NCI-H128 (cell line): ENCODE data around the gene LTBP2.

Experiments used
- DNase-seq: peaks from one replicate; lab custom pipeline; 2025; ENCODE audit not compliant: unreplicated experiment; lab: John Stamatoyannopoulos, UW

Gene LTBP2

DNA sequence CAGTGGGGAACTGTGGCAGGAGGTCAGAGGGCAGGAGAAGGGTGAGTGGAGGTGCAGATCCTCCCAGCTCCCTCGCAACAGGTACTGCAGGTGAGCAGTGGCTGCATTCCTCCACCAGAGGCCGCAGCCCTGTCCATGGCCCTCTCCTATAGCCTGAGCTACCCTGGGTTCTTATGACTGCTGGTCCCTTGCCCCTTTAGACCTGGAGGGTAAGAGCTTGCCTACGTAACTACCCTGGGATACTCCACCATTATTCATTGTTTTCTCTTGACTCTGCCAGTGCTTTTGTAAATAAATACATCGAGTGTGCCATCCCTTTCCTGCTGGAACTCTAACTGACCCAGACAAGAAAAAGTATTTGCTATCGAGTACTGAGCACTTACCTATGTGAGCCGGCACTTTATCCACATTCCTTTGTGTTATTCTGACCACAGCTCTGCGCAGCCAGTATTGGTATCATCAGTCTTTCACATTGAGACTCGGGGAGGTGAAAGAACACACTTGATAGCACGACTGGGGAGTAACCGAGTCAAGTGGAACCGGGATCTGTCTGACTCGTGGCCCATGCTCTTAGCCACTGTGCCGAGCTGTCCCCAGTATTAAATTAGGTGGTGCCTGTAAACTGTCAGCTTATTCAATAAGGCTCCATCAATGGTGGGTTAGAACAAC lies 38.5 kb downstream of the LTBP2 start:
- no peak for DNase-seq

DNA sequence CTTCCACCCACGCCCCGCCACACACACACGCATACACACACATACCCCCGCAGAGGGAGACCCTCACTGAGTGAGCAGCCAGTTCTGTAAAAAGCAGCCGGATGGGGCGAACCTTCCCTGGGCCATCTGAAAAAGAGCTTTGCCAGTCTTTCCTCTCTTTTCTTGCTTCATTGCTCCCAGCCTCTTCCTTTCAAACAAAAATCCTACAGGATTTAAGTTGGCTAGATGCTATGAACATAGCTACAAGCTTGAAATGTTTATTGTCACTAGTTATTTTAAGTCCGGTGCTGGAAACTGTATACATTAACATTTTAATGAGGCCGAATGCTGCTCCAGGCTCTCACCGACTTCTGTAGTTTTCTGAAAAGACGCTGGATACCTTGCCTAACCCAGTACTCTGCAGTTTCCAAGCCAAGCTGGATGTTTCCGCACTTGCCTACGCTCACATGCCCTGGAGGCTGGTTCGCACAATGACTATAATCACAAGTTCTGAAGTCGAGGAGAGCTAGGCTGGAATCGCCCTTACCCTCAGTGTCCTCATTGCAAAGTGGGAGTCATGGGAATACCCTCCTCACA lies 39.2 kb downstream of the LTBP2 start:
- no peak for DNase-seq

DNA sequence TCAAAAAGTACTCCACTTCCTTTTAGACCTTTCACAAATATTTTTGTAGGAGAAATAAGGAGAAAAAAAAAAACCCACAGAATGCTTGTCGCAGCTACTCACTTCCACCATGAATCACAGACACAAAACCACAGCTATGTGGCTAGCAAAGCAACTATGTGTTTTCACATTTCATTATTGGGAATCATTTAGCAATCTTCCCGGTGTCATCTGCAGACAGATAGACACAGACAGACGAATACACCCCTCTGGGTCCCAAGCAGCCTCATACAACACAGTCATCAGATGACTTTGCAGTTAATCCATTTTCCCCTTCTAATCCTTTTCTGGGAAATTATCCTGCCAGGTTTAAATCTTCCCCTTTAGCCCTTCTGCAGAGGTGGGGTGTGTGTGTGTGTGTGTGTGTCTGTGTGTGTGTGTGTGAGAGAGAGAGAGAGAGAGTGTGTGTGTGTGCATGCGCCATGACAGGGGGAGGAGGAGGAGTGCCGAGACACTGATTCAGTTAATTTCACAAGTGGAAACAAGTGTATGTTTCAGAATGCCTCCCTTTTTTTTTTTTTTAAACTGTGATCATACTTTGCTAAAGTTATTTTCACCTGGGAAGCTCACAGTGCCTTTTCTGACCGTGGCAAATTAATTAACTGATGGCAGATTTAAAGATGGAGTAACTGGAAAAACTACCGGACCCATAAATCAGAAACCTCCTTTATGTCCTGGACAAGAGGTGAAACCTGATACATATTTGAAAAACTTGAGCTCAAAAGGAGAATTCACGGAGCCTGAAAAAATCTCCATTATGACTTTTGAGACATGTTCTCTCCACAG lies 39.9 kb downstream of the LTBP2 start:
- no peak for DNase-seq

DNA sequence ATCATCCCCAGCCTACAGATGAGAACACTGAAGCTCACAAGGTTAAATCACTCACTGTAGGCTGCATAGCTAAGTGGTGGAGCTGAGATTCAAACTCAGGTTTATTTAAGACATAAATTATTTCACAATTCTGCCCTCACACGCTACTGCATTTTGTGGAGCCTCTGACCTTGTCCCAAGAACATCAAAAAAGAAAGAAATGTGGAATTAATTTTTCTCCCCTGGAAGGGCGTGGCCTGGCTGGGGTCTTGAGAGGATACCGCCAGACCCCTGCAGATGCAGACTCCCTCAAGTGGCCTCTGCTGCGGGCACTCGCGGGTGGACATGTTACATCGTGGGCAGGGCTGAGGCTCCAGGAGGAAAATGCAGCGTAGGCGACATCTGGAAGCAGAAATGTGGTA lies 40.6 kb downstream of the LTBP2 start:
- DNase-seq: no peak

DNA sequence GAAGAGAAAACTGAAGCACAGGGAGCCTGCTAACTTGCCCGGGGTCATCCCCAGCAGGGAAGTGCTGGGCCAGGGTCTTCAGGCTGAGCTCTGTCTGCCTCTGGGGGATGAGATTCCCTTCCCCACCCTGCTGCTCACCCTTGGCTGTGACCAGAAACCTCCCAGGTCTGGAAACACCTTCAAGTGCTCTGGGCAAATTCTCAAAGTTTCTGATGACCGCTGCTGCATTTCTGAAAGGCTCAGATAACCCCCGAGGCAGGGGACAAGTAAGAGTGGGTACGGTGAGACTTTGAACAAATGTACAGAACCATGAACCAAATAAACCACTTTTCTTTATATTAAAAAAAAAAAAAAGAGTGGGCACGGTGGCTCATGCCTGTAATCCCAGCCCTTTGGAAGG lies 41.3 kb downstream of the LTBP2 start:
- no peak for DNase-seq

GRCh38 chr14:74569806-74570591 lies 42.0 kb downstream of the LTBP2 start:
- DNase-seq: no peak

DNA sequence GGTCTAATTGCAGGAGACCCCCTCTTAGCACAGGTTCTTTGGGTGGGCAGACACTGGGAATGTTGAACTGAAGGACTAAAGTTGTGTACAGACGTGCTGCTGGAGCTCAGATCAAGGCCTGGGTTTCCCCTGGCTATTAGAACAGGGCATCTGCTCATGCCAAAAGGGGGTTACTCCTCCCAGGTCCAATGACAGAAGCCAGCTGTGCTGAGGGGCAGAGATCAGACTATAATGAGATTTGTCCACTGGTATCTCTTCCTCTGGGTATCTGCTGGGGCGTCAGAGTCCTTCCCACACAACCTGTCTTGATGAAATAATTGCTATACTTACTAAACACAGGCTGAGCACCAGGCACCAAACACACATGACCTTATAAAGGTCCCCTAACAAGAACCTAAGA lies 42.6 kb downstream of the LTBP2 start:
- DNase-seq: no peak

- DNase-seq: no peak
These were observed 43.1 kb downstream of the LTBP2 start for GRCh38 chr14:74568911-74569310.

DNA sequence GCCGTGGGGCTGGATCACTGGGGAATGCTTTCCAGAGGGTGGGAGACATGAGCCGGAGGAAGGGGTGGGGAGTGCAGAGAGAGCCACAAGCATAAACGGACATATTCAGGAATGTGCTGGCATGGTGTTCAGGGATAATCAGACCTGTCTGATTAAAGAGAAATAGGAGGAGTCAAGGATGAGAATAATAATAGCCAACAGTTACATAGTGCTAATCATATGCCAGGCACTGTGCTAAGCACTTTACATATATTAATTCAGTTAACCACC lies 43.7 kb downstream of the LTBP2 start:
- DNase-seq: no peak

DNA sequence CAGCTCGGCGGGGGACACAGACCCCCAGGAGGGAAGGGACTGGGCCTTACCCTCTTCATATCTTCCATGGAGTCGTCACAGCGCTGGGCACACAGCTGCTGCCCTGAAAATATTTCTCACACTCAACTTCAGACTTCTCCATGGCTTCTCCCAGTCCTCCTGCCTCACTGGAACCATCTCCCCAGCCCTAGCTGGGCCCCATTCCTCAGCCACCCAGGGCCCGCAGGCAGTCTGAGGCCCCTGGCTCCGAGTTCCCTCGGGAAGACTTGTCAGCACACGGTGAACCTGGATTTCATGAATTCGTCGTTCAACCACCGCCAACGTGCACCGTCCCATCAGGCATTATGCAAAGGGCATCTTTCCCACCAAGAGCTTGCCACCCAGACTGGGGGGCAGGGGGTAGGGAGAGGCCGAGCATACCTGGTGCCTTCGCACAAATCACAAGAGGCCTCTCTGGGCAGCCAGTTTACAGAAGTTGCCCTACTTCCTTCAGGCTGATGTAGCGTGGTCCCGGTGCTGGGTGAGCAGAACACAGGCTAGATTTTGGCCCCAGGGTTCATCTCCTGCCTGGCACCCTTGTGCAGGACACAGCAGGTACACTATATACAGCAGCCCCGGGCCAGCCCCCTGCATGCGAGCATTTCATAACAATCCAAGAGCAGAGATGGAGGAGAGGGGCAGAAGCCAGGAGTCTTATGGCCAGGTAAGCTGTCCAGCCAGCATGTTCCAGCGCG lies 44.2 kb downstream of the LTBP2 start:
- DNase-seq: no peak

- DNase-seq: no peak
These were observed 44.8 kb downstream of the LTBP2 start for GRCh38 chr14:74567219-74567618.

DNA sequence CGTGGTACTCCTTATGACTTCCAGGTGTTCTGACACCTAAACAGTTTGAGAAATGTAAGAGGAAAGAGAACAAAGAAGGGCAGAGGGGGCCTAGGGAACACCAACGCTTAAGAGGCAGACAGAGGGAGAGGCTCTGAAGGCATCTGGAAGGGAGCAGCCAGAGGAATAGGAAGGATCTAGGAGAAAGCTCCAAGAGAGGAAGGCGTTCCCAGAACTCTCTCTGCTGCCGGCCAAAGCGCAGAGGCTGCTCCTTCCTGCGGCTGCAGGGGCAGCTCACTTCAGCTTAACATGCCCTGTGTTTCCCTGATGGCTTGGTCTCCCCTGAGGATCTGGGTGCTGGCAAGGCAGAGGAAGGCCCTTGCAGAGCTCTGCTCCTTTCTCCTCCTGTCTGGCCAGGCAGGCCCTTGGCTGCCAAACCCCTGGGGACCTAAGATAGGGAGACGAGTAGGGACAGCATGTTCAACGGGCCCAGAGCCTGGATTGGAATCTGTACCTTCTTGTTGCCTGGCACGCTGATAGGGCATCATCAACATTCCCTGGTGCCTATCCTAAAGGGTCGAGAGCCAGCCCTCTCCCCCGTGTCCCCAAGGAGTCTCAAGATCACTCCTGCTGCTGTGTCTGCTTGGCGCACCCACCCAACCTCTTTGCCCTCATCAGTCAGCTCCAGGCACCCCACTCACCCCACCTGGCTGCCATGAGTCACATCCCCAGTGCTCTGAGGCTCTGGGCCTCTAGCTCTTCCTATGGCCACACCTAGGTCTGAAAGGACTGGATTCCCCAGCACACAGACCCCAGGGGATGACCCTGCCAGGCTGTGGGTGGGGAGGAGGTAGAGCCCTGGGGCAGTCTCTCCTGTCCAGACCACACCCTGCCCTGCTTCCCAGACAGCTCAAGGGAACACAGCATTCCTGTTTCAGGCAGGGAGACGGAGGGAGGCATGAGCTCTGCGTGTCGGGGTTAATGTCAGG lies 45.6 kb downstream of the LTBP2 start:
- DNase-seq: no peak

DNA sequence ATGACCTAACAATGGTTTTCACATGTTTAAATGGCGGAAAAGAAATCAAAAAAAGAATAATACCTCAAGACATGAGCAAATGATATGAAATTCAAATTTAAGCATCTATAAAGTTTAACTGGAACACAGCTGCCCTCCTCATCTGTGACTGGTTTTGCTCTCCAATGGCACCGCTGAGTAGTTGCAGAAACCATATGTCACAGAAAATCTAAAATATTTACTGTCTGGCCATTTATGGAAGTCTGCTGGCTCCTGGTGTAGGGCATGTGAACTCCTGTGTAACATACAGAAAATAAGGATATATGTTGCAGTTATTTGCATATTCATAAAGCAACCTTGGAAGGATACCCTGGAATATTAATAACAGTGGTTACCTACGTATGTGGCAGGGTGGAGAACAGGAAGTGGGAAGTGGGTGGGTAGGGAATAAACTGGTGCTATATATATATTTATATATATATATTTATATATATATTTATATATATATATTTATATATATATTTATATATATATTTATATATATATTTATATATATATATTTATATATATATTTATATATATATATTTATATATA lies 48.4 kb downstream of the LTBP2 start:
- no peak for DNase-seq

- DNase-seq: no peak
These were observed 48.8 kb downstream of the LTBP2 start for GRCh38 chr14:74563233-74563585.

- no peak for DNase-seq
These were observed 49.4 kb downstream of the LTBP2 start for GRCh38 chr14:74562515-74563232.

- DNase-seq: no peak
These were observed 53.4 kb downstream of the LTBP2 start for GRCh38 chr14:74558655-74559054.

GRCh38 chr14:74557691-74558090 lies 54.3 kb downstream of the LTBP2 start:
- no peak for DNase-seq

GRCh38 chr14:74555476-74556050 lies 56.5 kb downstream of the LTBP2 start:
- no peak for DNase-seq
